Measurements from ENCODE around the gene UBE2Q2. TPM values are rescaled to one million over a fixed set of nuclear protein-coding genes. Genes with fewer than 3 reads are reported as not detected.
"Not testable (repeated sequence)": the region's sequence is repeated elsewhere in the genome, so short reads cannot be mapped to it uniquely, and the experiment has no call there.

Gene UBE2Q2
- total RNA-seq, 1 experiment from 2014 or later, result 27.0 TPM

- ATAC-seq (no peak), DNase-seq (ENCODE audit: low spot score) (no peak)
- Mint-ChIP-seq H3K36me3 (peaks cover 23% of the 10 kb centered on the region), H3K9me3 (no peaks in the 10 kb centered on the region), H3K4me1 (peaks cover 84% of the 10 kb centered on the region), H3K27me3 (ENCODE audit: low read depth) (no peaks in the 10 kb centered on the region), H3K27ac (peak overlapping the region; percentile 82), H3K4me3 (peak overlapping the region; percentile 24; the same call in 1 of the 2 replicates)
- ChIA-PET POLR2A (no interaction called here), CTCF (interaction anchor here (1.0 to 1.6 kb wide), 3 partner anchors 25 to 82 kb away, joined by 3 read pairs; partner anchors contain the start of gene UBE2Q2)
- no peak for TF ChIP-seq ZNF532 (CRISPR knock-in tag; IDR thresholded peaks at IDR 0.05; ENCODE audit: borderline replicate concordance)
Observed at GRCh38 chr15:75868019-75868418, 24.8 kb downstream of the UBE2Q2 start.

- TF ChIP-seq CBFB (CRISPR knock-in tag; IDR thresholded peaks at IDR 0.05; ENCODE audit: low read depth) (no peak), GRHL2 (CRISPR knock-in tag; IDR thresholded peaks at IDR 0.05; ENCODE audit: insufficient replicate concordance, severe bottlenecking) (no peak), ATF1 (CRISPR knock-in tag; IDR thresholded peaks at IDR 0.05) (no peak), CREM (CRISPR knock-in tag; IDR thresholded peaks at IDR 0.05) (no peak), STAT6 (CRISPR knock-in tag; conservative IDR thresholded peaks at IDR 0.05; ENCODE audit: low read depth) (no peak), RORB (CRISPR knock-in tag; IDR thresholded peaks at IDR 0.05) (no peak), CDX4 (CRISPR knock-in tag; IDR thresholded peaks at IDR 0.05; ENCODE audit: borderline replicate concordance) (no peak), IRF2 (CRISPR knock-in tag; IDR thresholded peaks at IDR 0.05; ENCODE audit: borderline replicate concordance, low read depth) (no peak), SP1 (CRISPR knock-in tag; conservative IDR thresholded peaks at IDR 0.05) (no peak), SMAD3 (CRISPR knock-in tag; IDR thresholded peaks at IDR 0.05; ENCODE audit: borderline replicate concordance) (no peak), NFATC4 (CRISPR knock-in tag; IDR thresholded peaks at IDR 0.05) (no peak), ZNF425 (CRISPR knock-in tag; conservative IDR thresholded peaks at IDR 0.05) (no peak), ELF4 (CRISPR knock-in tag; IDR thresholded peaks at IDR 0.05; ENCODE audit: low read depth) (no peak), TP53 (CRISPR knock-in tag; IDR thresholded peaks at IDR 0.05) (no peak), MXD4 (CRISPR knock-in tag; IDR thresholded peaks at IDR 0.05; ENCODE audit: borderline replicate concordance) (no peak), ZNF423 (CRISPR knock-in tag; IDR thresholded peaks at IDR 0.05) (no peak), ZNF416 (CRISPR knock-in tag; IDR thresholded peaks at IDR 0.05) (no peak), EMX1 (CRISPR knock-in tag; IDR thresholded peaks at IDR 0.05) (no peak), ZNF671 (CRISPR knock-in tag; IDR thresholded peaks at IDR 0.05) (no peak), JUN (CRISPR knock-in tag; IDR thresholded peaks at IDR 0.05) (no peak)
- no peaks in the 10 kb centered on the region for H3K27me3 Mint-ChIP-seq (ENCODE audit: low read depth)
- no peaks in the 10 kb centered on the region for H3K9me3 Mint-ChIP-seq
- peaks cover 90% of the 10 kb centered on the region for H3K4me1 Mint-ChIP-seq
- no peak for ATAC-seq
- ChIA-PET CTCF (interaction anchor here (0.5 to 1.6 kb wide), 6 partner anchors 16 to 426 kb away, joined by 3 to 5 read pairs (median 4); no protein-coding TSS in a partner anchor), POLR2A (no interaction called here)
- H3K4me3 Mint-ChIP-seq, result no peak overlapping the region
- peaks cover 37% of the 10 kb centered on the region for H3K36me3 Mint-ChIP-seq
- H3K27ac Mint-ChIP-seq, result peak overlapping the region; percentile 42; the same call in 1 of the 2 replicates
- DNase-seq (ENCODE audit: low spot score), result no peak
Observed at GRCh38 chr15:75869446-75869845, 26.2 kb downstream of the UBE2Q2 start.

GRCh38 chr15:75871589-75871988, 28.3 kb downstream of the UBE2Q2 start:
- Mint-ChIP-seq H3K36me3 (peaks cover 51% of the 10 kb centered on the region), H3K4me1 (peaks cover 74% of the 10 kb centered on the region), H3K27ac (peak overlapping the region; percentile 78)
- DNase-seq (ENCODE audit: low spot score); POLR2A ChIA-PET; CTCF ChIA-PET; H3K4me3 Mint-ChIP-seq; H3K27me3 Mint-ChIP-seq (ENCODE audit: low read depth); H3K9me3 Mint-ChIP-seq; ATAC-seq: not testable (repeated sequence)

Data from WTC11 (cell line).